ENCODE results near the gene MACROD2.

The MACROD2 gene

DNA sequence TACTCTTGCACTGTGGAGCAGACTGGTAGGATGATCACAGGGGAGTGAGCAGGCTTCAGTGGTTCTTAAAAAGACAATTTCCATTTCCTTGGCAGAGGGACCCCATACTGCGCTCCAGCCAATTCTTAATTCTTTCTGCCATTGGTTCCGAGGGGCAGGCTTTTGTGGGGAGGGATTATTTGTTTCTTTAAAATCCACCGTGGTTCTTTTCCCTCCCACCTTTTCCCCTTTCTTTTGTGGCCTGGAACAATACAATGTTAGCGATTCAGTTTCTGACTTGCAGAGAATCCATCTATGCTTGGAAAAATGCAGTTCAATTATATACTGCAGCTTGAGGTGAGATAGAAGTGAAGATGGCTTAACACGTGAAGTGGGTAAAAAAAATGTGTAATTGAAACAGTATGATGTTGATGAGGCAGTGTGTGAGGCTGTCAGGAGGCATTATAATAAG, 721.1 kb downstream of the MACROD2 start:
- H3K9me3 Mint-ChIP-seq = peaks cover 43% of the 10 kb centered on the region
- H3K27ac Mint-ChIP-seq = no peak overlapping the region
- H3K36me3 Mint-ChIP-seq (ENCODE audit: low read depth) = no peaks in the 10 kb centered on the region
- H3K4me1 Mint-ChIP-seq (ENCODE audit: low read depth) = no peaks in the 10 kb centered on the region
- no peak overlapping the region for H3K4me3 Mint-ChIP-seq
- no peaks in the 10 kb centered on the region for H3K27me3 Mint-ChIP-seq (ENCODE audit: low read depth)
- DNase-seq (ENCODE audit: low spot score) = no peak

GRCh38 chr20:14717134-14717999, 722.1 kb downstream of the MACROD2 start:
- no peaks in the 10 kb centered on the region for H3K27me3 Mint-ChIP-seq (ENCODE audit: low read depth)
- H3K4me3 Mint-ChIP-seq = no peak overlapping the region
- H3K4me1 Mint-ChIP-seq (ENCODE audit: low read depth) = no peaks in the 10 kb centered on the region
- DNase-seq (ENCODE audit: low spot score) = no peak
- H3K27ac Mint-ChIP-seq = no peak overlapping the region
- H3K9me3 Mint-ChIP-seq = peaks cover 45% of the 10 kb centered on the region
- H3K36me3 Mint-ChIP-seq (ENCODE audit: low read depth) = no peaks in the 10 kb centered on the region

- no peak for DNase-seq (ENCODE audit: low spot score)
- H3K4me3 Mint-ChIP-seq = no peak overlapping the region
- no peaks in the 10 kb centered on the region for H3K36me3 Mint-ChIP-seq (ENCODE audit: low read depth)
- H3K4me1 Mint-ChIP-seq (ENCODE audit: low read depth) = no peaks in the 10 kb centered on the region
- peaks cover 31% of the 10 kb centered on the region for H3K9me3 Mint-ChIP-seq
- H3K27ac Mint-ChIP-seq = no peak overlapping the region
- no peaks in the 10 kb centered on the region for H3K27me3 Mint-ChIP-seq (ENCODE audit: low read depth)
Observed at GRCh38 chr20:14720251-14720650, 724.9 kb downstream of the MACROD2 start.

DNA sequence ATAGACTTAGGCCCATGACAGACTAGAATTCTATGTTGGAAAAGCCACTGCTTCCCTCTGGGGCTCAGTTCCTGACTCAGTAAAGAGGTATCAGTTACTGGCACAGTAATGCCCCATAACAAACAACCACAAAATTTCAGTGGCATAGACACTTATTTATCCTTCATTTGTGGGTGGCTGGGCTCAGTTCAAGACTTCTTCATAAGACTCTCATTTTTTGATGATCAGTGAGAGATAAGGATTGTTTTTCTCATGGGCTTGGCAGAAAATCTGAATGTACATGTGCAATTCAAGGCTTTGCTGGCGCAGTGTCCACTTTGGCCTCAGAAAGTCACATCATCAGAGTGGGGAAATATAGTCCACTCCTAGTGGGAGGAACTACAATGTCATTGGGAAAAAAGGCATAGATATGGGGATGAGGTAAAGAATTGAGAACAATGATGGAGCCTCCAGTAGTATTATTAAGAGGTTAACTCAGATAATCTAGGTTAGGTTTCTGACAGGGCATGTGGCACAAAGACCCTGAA, 726.7 kb downstream of the MACROD2 start:
- no peaks in the 10 kb centered on the region for H3K36me3 Mint-ChIP-seq (ENCODE audit: low read depth)
- DNase-seq (ENCODE audit: low spot score) = no peak
- peaks cover 26% of the 10 kb centered on the region for H3K9me3 Mint-ChIP-seq
- no peak overlapping the region for H3K4me3 Mint-ChIP-seq
- H3K27ac Mint-ChIP-seq = no peak overlapping the region
- no peaks in the 10 kb centered on the region for H3K27me3 Mint-ChIP-seq (ENCODE audit: low read depth)
- H3K4me1 Mint-ChIP-seq (ENCODE audit: low read depth) = no peaks in the 10 kb centered on the region

- H3K4me1 Mint-ChIP-seq (ENCODE audit: low read depth) = no peaks in the 10 kb centered on the region
- peaks cover 21% of the 10 kb centered on the region for H3K9me3 Mint-ChIP-seq
- H3K4me3 Mint-ChIP-seq = no peak overlapping the region
- H3K27ac Mint-ChIP-seq = no peak overlapping the region
- no peaks in the 10 kb centered on the region for H3K36me3 Mint-ChIP-seq (ENCODE audit: low read depth)
- no peaks in the 10 kb centered on the region for H3K27me3 Mint-ChIP-seq (ENCODE audit: low read depth)
- no peak for DNase-seq (ENCODE audit: low spot score)
Observed at GRCh38 chr20:14723614-14724013, 728.3 kb downstream of the MACROD2 start.

DNA sequence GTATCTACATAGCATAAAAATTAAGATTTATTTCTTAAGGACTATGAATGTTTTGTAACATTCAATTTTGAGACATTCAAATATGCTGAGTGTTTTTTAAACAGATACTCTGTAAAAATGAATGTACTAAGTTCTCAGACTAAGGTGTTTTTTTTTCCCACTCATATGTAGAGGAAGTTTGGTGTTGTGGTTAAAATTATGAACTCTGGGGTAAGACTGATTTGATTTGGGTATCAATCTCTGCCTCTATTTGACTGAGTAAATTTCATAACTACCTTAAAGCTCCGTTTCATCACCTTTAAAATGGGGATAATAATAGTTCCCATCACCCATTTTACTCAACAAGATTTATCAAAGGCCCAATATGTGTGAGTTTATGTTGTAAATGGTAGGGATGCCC, 728.7 kb downstream of the MACROD2 start:
- no peak for DNase-seq (ENCODE audit: low spot score)
- Mint-ChIP-seq H3K36me3 (ENCODE audit: low read depth) (no peaks in the 10 kb centered on the region), H3K4me1 (ENCODE audit: low read depth) (no peaks in the 10 kb centered on the region), H3K27me3 (ENCODE audit: low read depth) (no peaks in the 10 kb centered on the region), H3K4me3 (no peak overlapping the region), H3K9me3 (peaks cover 21% of the 10 kb centered on the region), H3K27ac (no peak overlapping the region)

GRCh38 chr20:14724468-14724867, 729.2 kb downstream of the MACROD2 start:
- H3K4me1 Mint-ChIP-seq (ENCODE audit: low read depth) = no peaks in the 10 kb centered on the region
- H3K36me3 Mint-ChIP-seq (ENCODE audit: low read depth) = no peaks in the 10 kb centered on the region
- H3K27me3 Mint-ChIP-seq (ENCODE audit: low read depth) = no peaks in the 10 kb centered on the region
- H3K9me3 Mint-ChIP-seq = peaks cover 18% of the 10 kb centered on the region
- H3K4me3 Mint-ChIP-seq = no peak overlapping the region
- DNase-seq (ENCODE audit: low spot score) = no peak
- H3K27ac Mint-ChIP-seq = no peak overlapping the region

GRCh38 chr20:14726591-14726990, 731.3 kb downstream of the MACROD2 start:
- Mint-ChIP-seq H3K4me3 (no peak overlapping the region), H3K27ac (no peak overlapping the region), H3K4me1 (ENCODE audit: low read depth) (no peaks in the 10 kb centered on the region), H3K27me3 (ENCODE audit: low read depth) (no peaks in the 10 kb centered on the region), H3K9me3 (peaks cover 29% of the 10 kb centered on the region), H3K36me3 (ENCODE audit: low read depth) (no peaks in the 10 kb centered on the region)
- DNase-seq (ENCODE audit: low spot score) = no peak

DNA sequence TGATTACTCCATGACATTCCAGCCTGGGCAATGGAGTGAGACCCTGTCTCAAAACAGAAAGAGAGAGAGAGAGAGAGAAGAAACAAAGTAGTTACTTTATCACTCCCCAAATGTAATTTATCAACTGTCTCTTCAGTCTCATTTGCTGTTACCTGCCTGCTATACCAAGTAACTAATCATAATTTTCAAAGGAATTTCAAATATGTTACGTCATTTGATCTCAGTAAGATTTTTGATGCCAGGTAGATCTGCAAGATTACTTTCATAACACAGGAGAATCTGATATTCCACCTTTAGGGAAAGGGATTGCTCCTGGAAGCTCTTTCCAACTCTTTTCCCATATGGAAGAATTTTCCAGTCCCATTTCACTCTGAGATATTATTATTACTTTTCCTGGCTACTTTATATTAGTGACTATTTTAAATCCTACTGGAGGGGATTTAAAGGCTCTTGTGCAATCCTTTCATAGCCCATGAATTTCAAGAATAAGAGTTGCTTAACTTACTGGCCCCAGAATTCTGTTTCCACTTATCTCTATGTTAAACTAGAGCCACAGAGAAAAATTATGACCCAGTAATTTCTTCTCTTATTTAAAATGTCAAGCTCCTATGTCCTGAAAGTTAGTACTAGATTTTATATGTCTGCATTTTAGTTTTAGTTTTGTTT, 732.3 kb downstream of the MACROD2 start:
- H3K4me3 Mint-ChIP-seq = no peak overlapping the region

GRCh38 chr20:14729390-14729789, 734.1 kb downstream of the MACROD2 start:
- H3K27me3 Mint-ChIP-seq (ENCODE audit: low read depth) = no peaks in the 10 kb centered on the region
- no peak overlapping the region for H3K27ac Mint-ChIP-seq
- peaks cover 25% of the 10 kb centered on the region for H3K9me3 Mint-ChIP-seq
- DNase-seq (ENCODE audit: low spot score) = no peak
- no peaks in the 10 kb centered on the region for H3K36me3 Mint-ChIP-seq (ENCODE audit: low read depth)
- H3K4me1 Mint-ChIP-seq (ENCODE audit: low read depth) = no peaks in the 10 kb centered on the region
- H3K4me3 Mint-ChIP-seq = no peak overlapping the region

More for the DNA sequence above, 732.3 kb downstream of the MACROD2 start:
- Mint-ChIP-seq H3K4me1 (ENCODE audit: low read depth) (no peaks in the 10 kb centered on the region), H3K27ac (no peak overlapping the region), H3K36me3 (ENCODE audit: low read depth) (no peaks in the 10 kb centered on the region), H3K9me3 (peaks cover 25% of the 10 kb centered on the region), H3K27me3 (ENCODE audit: low read depth) (no peaks in the 10 kb centered on the region)
- DNase-seq (ENCODE audit: low spot score) = no peak

DNA sequence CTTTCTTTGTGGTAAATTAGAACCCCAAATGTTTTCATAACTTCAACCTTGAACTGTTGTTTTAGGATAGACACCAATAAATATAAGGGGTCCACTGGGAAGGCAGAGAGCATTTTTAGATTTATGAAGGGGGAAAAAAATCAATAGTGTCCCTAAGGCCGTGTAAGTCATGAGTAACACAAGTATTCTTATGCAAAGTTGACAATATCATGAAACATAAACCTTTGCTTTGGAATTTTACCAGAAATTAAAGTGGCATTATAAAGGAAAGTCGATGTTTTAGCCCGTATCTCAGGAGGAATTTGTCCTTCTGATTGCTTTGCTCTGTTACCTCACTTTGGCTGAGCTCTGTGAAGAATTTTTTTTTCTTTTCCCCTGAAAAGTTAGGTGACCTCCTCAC, 737.0 kb downstream of the MACROD2 start:
- Mint-ChIP-seq H3K36me3 (ENCODE audit: low read depth) (no peaks in the 10 kb centered on the region), H3K4me1 (ENCODE audit: low read depth) (no peaks in the 10 kb centered on the region), H3K27ac (no peak overlapping the region), H3K9me3 (peaks cover 16% of the 10 kb centered on the region), H3K27me3 (ENCODE audit: low read depth) (no peaks in the 10 kb centered on the region), H3K4me3 (no peak overlapping the region)
- DNase-seq (ENCODE audit: low spot score) = no peak

- Mint-ChIP-seq H3K27me3 (ENCODE audit: low read depth) (no peaks in the 10 kb centered on the region), H3K9me3 (peaks cover 16% of the 10 kb centered on the region), H3K4me3 (no peak overlapping the region), H3K4me1 (ENCODE audit: low read depth) (no peaks in the 10 kb centered on the region), H3K27ac (no peak overlapping the region), H3K36me3 (ENCODE audit: low read depth) (no peaks in the 10 kb centered on the region)
- no peak for DNase-seq (ENCODE audit: low spot score)
Observed at GRCh38 chr20:14732996-14733395, 737.7 kb downstream of the MACROD2 start.

DNA sequence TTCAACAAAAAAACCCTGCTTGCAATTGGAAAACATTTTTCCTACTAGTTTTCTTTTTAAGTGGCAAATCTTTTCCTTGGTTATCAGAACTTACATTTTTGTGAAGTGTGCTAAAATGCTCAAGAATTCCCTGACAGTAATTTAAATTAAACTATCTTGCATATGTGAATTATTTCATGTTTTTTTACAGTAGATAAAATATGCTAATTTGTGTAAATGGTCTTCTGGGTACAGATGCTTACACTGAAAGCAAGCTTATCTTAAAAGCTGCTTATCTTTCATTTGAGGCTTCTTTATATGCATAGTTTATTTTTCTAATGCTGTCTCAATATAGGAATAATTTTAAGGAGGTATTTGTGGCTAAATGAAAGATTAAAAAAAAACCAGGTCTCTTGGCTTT, 745.1 kb downstream of the MACROD2 start:
- no peaks in the 10 kb centered on the region for H3K36me3 Mint-ChIP-seq (ENCODE audit: low read depth)
- H3K27ac Mint-ChIP-seq = no peak overlapping the region
- H3K4me1 Mint-ChIP-seq (ENCODE audit: low read depth) = no peaks in the 10 kb centered on the region
- H3K27me3 Mint-ChIP-seq (ENCODE audit: low read depth) = no peaks in the 10 kb centered on the region
- peaks cover 12% of the 10 kb centered on the region for H3K9me3 Mint-ChIP-seq
- DNase-seq (ENCODE audit: low spot score) = no peak
- H3K4me3 Mint-ChIP-seq = no peak overlapping the region

- H3K27ac Mint-ChIP-seq = no peak overlapping the region
- no peaks in the 10 kb centered on the region for H3K4me1 Mint-ChIP-seq (ENCODE audit: low read depth)
- no peaks in the 10 kb centered on the region for H3K27me3 Mint-ChIP-seq (ENCODE audit: low read depth)
- no peak overlapping the region for H3K4me3 Mint-ChIP-seq
- peaks cover 12% of the 10 kb centered on the region for H3K9me3 Mint-ChIP-seq
- H3K36me3 Mint-ChIP-seq (ENCODE audit: low read depth) = no peaks in the 10 kb centered on the region
- no peak for DNase-seq (ENCODE audit: low spot score)
Observed at GRCh38 chr20:14741616-14742015, 746.3 kb downstream of the MACROD2 start.
